Measurements from ENCODE around the gene APMAP. TPM values are rescaled to one million over a fixed set of nuclear protein-coding genes. Genes with fewer than 3 reads are reported as not detected.
A peak's percentile ranks its signal among the peaks of the same experiment; 100 is the strongest.

Gene APMAP, protein sequence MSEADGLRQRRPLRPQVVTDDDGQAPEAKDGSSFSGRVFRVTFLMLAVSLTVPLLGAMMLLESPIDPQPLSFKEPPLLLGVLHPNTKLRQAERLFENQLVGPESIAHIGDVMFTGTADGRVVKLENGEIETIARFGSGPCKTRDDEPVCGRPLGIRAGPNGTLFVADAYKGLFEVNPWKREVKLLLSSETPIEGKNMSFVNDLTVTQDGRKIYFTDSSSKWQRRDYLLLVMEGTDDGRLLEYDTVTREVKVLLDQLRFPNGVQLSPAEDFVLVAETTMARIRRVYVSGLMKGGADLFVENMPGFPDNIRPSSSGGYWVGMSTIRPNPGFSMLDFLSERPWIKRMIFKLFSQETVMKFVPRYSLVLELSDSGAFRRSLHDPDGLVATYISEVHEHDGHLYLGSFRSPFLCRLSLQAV
- polyA plus RNA-seq = 42.0 TPM

DNA sequence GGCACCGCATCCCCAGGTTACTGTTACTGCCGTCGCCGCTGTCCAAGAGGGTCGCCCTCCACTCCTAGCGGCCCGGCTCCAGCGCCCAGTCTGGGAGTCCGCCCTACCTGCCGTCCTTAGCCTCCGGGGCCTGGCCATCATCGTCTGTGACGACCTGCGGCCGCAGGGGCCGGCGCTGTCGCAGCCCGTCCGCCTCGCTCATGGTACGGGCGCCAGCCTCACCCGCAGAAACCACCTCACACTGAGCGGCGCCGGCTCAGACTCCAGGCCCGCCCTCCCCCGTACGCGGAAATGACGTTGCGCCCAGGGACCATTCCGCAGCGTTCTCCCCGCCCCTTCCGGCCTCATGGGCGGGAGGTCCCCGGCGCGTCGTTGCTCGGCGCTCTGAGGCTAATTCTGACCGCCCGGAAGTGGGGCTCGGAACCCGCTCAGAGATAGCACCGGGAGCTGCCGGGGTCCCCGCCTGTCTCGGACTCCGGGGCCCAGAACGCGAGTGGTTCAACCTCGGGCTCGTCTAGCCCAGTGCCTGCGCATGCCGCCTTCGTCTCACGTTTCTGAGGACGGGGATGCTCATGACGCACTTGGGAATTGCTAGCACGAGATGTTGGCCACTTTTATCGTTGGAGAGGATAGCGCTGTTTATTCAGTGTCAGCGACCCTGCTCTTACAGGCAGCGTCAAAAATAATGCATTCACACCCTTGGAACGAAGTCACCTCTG is at the start of gene APMAP:
Gene APMAP, minus strand, starts transcription at position 265 of the 719 bp plus-strand sequence. Its CDS starts 63 bp downstream, at position 202.
- H3K4me3 Mint-ChIP-seq = peak within 1 kb of the TSS; percentile 91 to 98 (median 96)
- H3K4me1 Mint-ChIP-seq = peaks cover 31 to 36% (median 36%) of the 10 kb centered on the region in 3 donors
- H3K36me3 Mint-ChIP-seq = no peaks in the 10 kb centered on the region
- peak within 1 kb of the TSS; percentile 95 to 99 (median 98) for H3K27ac Mint-ChIP-seq
- no peaks in the 10 kb centered on the region for H3K9me3 Mint-ChIP-seq
- H3K27me3 Mint-ChIP-seq = no peaks in the 10 kb centered on the region

DNA sequence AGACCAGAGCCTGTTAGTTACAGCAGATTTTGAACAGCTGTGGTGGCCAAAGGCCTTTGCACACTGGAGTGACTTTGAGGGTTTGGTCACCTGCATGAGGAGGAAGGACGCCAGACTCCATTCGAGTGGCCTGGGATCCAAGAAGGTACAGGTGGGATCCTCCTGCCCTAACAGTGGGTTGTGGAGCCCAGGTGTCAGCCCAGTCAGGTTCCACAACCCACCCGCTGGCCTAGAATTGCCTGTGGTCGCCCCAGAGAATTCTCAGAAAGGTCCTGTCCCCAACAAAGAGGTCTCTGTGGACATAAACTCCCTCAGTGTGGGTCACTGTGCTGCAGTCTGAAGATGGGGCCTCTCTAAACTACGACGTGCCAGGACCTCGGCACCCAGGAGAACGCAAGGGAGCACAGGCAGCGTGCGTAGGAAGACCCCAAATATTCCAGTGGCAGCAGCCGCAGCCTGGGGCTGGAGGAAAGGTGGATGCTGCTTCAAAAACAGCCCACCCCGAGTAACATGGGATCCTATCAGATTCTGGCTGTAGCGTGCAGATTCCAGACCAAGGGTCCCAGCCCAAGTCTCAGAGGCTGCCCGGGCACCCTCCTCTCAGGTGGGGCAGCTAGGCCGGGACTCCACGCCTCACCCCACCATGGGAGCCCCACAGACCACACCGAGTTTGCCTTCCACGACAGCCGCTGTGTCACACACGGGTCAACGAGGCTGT is 49.4 kb upstream of the APMAP start:
- Mint-ChIP-seq H3K36me3 (no peaks in the 10 kb centered on the region), H3K9me3 (no peaks in the 10 kb centered on the region), H3K27ac (peak overlapping the region in 2 of 3 donors; percentile 31 to 91), H3K4me1 (peaks cover 28 to 50% (median 39%) of the 10 kb centered on the region in 3 donors), H3K4me3 (peak overlapping the region in 1 of 4 donors; percentile 68), H3K27me3 (no peaks in the 10 kb centered on the region)

- Mint-ChIP-seq H3K27me3 (no peaks in the 10 kb centered on the region), H3K4me1 (peaks cover 39 to 56% (median 51%) of the 10 kb centered on the region in 3 donors), H3K4me3 (no peak overlapping the region), H3K9me3 (no peaks in the 10 kb centered on the region), H3K36me3 (no peaks in the 10 kb centered on the region), H3K27ac (peak overlapping the region in 2 of 3 donors; percentile 31 to 64)
Observed at GRCh38 chr20:25040438-25040831, 47.9 kb upstream of the APMAP start.

DNA sequence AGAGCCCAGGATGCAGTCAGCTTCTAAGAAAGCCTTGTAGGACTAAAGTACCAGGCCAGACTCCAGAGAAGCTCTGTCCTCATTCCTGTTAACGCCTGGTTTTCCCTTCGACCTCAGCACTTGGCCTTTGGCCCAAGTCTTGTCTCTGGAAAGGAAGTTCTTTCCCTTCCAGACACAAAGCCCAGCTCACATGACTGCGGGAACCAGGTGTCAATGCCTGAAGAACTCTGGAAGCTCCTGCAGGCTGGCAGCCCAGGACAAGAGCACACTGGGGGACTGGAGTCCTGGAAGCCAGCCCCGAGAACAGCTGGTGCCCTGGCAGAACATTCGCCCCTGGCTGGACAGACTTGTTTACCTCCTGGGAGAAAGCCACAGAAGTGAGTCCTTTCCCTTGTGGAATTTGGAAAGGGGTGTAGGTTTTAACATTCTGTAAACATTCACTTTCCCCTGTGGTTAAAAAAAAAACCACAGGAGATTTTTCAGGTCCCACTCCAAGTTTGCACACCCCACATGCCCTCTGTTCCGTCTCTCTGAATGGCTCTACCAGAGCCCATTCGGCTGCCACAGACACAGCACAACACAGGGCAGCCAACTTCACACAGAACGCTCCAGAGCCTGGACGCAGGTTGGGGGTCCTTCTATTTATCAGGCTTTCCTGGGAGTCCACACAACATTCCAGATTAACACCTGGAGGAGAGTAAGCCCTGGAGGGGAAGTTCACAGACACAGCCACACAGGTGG is 47.3 kb upstream of the APMAP start:
- no peaks in the 10 kb centered on the region for H3K9me3 Mint-ChIP-seq
- H3K36me3 Mint-ChIP-seq = no peaks in the 10 kb centered on the region
- peak overlapping the region in 1 of 3 donors; percentile 63 for H3K27ac Mint-ChIP-seq
- H3K4me3 Mint-ChIP-seq = peak overlapping the region in 1 of 4 donors; percentile 37
- peaks cover 34 to 51% (median 46%) of the 10 kb centered on the region in 3 donors for H3K4me1 Mint-ChIP-seq
- H3K27me3 Mint-ChIP-seq = no peaks in the 10 kb centered on the region

- no peaks in the 10 kb centered on the region for H3K9me3 Mint-ChIP-seq
- no peaks in the 10 kb centered on the region for H3K27me3 Mint-ChIP-seq
- peak overlapping the region; percentile 35 to 85 (median 82) for H3K27ac Mint-ChIP-seq
- H3K36me3 Mint-ChIP-seq = no peaks in the 10 kb centered on the region
- H3K4me3 Mint-ChIP-seq = peak overlapping the region in 1 of 4 donors; percentile 40
- H3K4me1 Mint-ChIP-seq = peaks cover 35 to 47% (median 38%) of the 10 kb centered on the region in 3 donors
Observed at GRCh38 chr20:25038591-25039015, 46.1 kb upstream of the APMAP start.

DNA sequence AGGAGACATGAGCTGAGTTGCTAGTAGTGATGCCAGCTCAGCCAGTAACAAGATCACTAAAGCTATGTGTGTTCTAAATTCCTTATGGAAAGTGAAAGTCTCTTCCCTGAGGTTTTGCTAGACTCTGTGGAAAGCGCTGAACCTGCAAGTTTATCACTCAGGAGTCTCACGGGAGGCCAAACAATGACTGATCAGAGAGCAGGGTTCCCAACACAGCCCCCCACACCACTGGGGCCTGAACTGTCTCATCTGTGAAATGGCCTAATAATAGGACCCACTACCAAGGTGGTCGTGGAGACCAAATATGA is 45.5 kb upstream of the APMAP start:
- Mint-ChIP-seq H3K36me3 (no peaks in the 10 kb centered on the region), H3K27me3 (no peaks in the 10 kb centered on the region), H3K4me1 (peaks cover 34 to 45% (median 35%) of the 10 kb centered on the region in 3 donors), H3K27ac (peak overlapping the region; percentile 82 to 85 (median 85)), H3K4me3 (peak overlapping the region in 3 of 4 donors; percentile 40 to 90 (median 89)), H3K9me3 (no peaks in the 10 kb centered on the region)

GRCh38 chr20:25037288-25038102 is 44.9 kb upstream of the APMAP start:
- H3K4me3 Mint-ChIP-seq = peak overlapping the region; percentile 44 to 90 (median 79)
- H3K9me3 Mint-ChIP-seq = no peaks in the 10 kb centered on the region
- H3K27ac Mint-ChIP-seq = peak overlapping the region; percentile 82 to 85 (median 85)
- H3K27me3 Mint-ChIP-seq = no peaks in the 10 kb centered on the region
- peaks cover 31 to 41% (median 32%) of the 10 kb centered on the region in 3 donors for H3K4me1 Mint-ChIP-seq
- H3K36me3 Mint-ChIP-seq = no peaks in the 10 kb centered on the region

DNA sequence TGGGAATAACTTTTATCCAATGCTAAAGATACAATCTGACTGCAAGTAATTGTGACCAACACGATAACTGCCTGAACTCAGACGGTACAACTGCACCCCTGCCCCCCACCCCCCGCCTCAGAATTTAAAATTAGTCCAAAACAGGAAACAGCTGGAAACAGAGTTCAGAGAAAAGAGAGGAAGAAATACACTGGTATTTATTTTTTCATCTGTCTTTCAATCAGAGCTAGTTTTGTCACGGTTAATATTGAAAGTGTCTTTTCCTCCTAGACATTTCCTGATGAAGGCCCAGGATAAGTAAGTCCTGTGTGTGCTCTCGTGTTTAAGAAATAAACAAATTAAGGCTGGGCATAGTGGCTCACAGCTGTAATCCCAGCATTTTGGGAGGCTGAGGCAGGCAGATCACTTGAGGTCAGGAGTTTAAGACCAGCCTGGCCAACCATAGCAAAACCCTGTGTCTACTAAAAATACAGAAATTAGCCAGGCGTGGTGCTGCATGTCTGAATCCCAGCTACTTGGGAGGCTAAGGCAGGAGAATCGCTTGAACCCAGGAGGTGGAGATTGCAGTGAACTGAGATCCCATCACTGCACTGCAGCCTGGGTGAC is 43.9 kb upstream of the APMAP start:
- peaks cover 31 to 35% (median 34%) of the 10 kb centered on the region in 3 donors for H3K4me1 Mint-ChIP-seq
- no peaks in the 10 kb centered on the region for H3K27me3 Mint-ChIP-seq
- no peaks in the 10 kb centered on the region for H3K36me3 Mint-ChIP-seq

DNA sequence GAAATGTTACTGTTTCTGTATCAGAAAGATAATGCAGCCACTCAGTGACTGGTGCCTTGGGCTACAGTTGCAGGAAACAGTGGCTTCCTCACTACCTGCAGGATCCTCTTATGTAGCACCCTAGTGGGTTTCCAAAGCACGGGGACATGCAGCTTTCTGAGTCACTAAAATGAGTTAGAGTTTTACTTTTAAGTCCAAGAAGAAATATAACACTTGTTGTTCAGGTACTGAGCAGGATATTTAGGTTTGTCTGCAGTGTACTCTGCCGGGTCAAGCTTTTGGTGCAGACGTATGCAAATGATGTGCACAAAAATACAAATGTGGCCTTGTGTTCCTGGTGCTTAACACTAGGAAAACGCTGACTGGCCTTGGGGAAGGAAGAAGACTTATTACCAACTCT is 43.4 kb upstream of the APMAP start:
- Mint-ChIP-seq H3K4me3 (peak overlapping the region; percentile 47 to 90 (median 73)), H3K4me1 (peaks cover 31 to 39% (median 34%) of the 10 kb centered on the region in 3 donors), H3K27me3 (no peaks in the 10 kb centered on the region), H3K36me3 (no peaks in the 10 kb centered on the region), H3K27ac (peak overlapping the region; percentile 82 to 90 (median 85)), H3K9me3 (no peaks in the 10 kb centered on the region)

More for the DNA sequence above, 43.9 kb upstream of the APMAP start:
- Mint-ChIP-seq H3K27ac (peak overlapping the region; percentile 82 to 90 (median 85)), H3K4me3 (peak overlapping the region; percentile 16 to 90 (median 73)), H3K9me3 (no peaks in the 10 kb centered on the region)

DNA sequence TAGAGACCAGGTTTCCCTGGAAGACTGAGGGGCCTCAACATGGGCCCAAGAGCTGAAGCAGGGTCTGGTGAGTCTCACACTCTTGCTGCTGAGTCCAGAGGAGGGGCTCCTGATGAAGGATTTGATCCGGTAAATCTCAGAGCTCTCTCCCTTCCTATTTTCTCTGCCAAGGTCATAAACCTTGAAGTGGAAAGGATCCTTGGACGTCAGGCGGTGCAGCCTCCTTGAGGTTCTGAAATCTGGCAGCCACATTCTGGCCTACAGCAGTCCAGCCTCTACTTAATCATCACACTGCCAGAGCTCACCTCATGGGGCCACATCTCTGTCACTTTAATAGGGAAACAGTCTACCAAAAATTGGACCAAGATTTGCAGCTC is 41.4 kb upstream of the APMAP start:
- peak overlapping the region in 1 of 3 donors; percentile 85 for H3K27ac Mint-ChIP-seq
- H3K9me3 Mint-ChIP-seq = no peaks in the 10 kb centered on the region
- peaks cover 2% of the 10 kb centered on the region for H3K36me3 Mint-ChIP-seq
- no peak overlapping the region for H3K4me3 Mint-ChIP-seq
- H3K27me3 Mint-ChIP-seq = no peaks in the 10 kb centered on the region
- peaks cover 32 to 47% (median 47%) of the 10 kb centered on the region in 3 donors for H3K4me1 Mint-ChIP-seq

GRCh38 chr20:25033265-25033923 is 40.8 kb upstream of the APMAP start:
- Mint-ChIP-seq H3K4me1 (peaks cover 29 to 47% (median 47%) of the 10 kb centered on the region in 3 donors), H3K27ac (peak overlapping the region in 1 of 3 donors; percentile 23), H3K4me3 (peak overlapping the region in 1 of 4 donors; percentile 14)

DNA sequence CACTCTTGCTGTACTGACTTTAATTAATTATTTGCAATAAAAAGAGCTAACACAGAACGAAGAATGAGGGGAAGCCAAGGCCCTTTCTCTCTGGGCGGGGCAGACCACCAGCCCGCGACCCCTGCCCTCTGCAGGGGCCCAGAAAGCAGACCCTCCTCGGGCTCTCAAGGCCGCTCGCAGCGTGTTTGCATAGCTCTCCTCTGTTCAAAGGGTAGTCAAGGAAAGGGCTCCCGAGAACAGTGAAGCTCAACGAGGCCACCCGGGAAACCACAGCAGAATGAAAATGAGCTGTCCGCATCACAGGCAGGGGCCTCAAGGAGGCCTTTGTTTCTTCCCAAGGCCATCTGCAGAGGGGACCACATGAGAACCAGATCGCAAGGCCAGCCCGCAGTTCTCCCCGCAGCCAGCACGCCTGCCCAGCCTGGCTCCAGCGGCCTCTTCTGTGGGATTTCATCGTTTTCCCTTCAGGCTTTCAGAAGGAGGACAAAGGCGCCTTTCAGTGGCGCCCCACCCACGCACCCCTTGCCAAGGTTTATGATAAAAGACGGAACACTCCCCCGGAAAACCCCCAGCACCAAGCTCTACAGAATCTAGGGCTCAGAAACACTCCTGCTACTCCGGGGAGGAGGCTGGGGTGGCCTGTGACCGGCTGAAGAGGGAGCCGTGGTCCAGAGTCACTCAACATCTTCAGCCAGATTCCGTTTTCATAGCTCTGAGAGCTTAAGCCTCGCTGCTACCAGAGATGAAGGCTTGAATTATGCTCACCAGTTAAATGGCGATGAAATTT is 40.1 kb upstream of the APMAP start:
- Mint-ChIP-seq H3K4me1 (peaks cover 23 to 42% (median 41%) of the 10 kb centered on the region in 3 donors), H3K4me3 (no peak overlapping the region)

More at GRCh38 chr20:25033265-25033923, 40.8 kb upstream of the APMAP start:
- Mint-ChIP-seq H3K27me3 (no peaks in the 10 kb centered on the region), H3K9me3 (no peaks in the 10 kb centered on the region), H3K36me3 (peaks cover 2% of the 10 kb centered on the region)

More for the DNA sequence above, 40.1 kb upstream of the APMAP start:
- Mint-ChIP-seq H3K27ac (no peak overlapping the region), H3K9me3 (no peaks in the 10 kb centered on the region), H3K27me3 (no peaks in the 10 kb centered on the region), H3K36me3 (peaks cover 2% of the 10 kb centered on the region)

Data from IgD-negative memory B cell (primary cell).